ENCODE measurements around the gene FER.

FER gene

DNA sequence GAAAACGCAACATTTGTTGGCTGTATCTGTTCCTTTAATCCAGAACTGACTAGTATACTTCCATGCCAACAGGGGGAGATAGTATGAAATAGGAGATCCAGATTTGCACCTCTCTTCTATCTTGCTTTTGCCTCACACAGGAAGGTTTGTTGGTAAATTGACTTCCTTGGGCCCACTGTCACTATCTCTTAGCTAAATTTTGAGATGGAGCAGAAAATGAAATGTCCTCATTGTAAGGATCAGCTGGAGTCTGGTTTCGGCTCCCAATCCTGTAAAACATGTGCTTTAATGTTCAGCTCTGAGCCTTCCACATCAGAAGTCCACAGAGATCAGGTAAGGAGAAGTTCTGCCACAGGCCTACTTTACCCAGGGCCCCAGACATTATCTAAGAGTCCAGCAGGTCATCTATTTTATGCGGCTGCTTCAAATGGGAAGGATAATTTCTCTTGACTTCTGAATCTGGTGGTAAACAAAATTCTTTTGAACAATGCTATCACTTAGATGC, 176.8 kb downstream of the FER start:
- no peaks in the 10 kb centered on the region for H3K27me3 ChIP-seq (ENCODE audit: insufficient read depth, poor library complexity, severe bottlenecking)
- H3K27ac ChIP-seq (replicated peaks): no peak overlapping the region
- DNase-seq (ENCODE audit: low read depth in 1 of 2, low spot score in 1 of 2): no peak
- TF ChIP-seq SPI1 (IDR thresholded peaks at IDR 0.05; ENCODE audit: borderline replicate concordance, low read depth): no peak
- TF ChIP-seq, protein P1, sequence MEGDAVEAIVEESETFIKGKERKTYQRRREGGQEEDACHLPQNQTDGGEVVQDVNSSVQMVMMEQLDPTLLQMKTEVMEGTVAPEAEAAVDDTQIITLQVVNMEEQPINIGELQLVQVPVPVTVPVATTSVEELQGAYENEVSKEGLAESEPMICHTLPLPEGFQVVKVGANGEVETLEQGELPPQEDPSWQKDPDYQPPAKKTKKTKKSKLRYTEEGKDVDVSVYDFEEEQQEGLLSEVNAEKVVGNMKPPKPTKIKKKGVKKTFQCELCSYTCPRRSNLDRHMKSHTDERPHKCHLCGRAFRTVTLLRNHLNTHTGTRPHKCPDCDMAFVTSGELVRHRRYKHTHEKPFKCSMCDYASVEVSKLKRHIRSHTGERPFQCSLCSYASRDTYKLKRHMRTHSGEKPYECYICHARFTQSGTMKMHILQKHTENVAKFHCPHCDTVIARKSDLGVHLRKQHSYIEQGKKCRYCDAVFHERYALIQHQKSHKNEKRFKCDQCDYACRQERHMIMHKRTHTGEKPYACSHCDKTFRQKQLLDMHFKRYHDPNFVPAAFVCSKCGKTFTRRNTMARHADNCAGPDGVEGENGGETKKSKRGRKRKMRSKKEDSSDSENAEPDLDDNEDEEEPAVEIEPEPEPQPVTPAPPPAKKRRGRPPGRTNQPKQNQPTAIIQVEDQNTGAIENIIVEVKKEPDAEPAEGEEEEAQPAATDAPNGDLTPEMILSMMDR (IDR thresholded peaks at IDR 0.05; ENCODE audit: insufficient read depth, low read length): no peak
- TF ChIP-seq POLR2AphosphoS5 (IDR thresholded peaks at IDR 0.05; ENCODE audit: low read depth): no peak
- TF ChIP-seq, protein P2, sequence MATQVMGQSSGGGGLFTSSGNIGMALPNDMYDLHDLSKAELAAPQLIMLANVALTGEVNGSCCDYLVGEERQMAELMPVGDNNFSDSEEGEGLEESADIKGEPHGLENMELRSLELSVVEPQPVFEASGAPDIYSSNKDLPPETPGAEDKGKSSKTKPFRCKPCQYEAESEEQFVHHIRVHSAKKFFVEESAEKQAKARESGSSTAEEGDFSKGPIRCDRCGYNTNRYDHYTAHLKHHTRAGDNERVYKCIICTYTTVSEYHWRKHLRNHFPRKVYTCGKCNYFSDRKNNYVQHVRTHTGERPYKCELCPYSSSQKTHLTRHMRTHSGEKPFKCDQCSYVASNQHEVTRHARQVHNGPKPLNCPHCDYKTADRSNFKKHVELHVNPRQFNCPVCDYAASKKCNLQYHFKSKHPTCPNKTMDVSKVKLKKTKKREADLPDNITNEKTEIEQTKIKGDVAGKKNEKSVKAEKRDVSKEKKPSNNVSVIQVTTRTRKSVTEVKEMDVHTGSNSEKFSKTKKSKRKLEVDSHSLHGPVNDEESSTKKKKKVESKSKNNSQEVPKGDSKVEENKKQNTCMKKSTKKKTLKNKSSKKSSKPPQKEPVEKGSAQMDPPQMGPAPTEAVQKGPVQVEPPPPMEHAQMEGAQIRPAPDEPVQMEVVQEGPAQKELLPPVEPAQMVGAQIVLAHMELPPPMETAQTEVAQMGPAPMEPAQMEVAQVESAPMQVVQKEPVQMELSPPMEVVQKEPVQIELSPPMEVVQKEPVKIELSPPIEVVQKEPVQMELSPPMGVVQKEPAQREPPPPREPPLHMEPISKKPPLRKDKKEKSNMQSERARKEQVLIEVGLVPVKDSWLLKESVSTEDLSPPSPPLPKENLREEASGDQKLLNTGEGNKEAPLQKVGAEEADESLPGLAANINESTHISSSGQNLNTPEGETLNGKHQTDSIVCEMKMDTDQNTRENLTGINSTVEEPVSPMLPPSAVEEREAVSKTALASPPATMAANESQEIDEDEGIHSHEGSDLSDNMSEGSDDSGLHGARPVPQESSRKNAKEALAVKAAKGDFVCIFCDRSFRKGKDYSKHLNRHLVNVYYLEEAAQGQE (IDR thresholded peaks at IDR 0.05; ENCODE audit: insufficient replicate concordance, low read depth): no peak
- TF ChIP-seq GABPA (IDR thresholded peaks at IDR 0.05; ENCODE audit: low read depth): no peak
- H3K4me3 ChIP-seq (replicated peaks; ENCODE audit: insufficient read depth, low read length): no peak overlapping the region

DNA sequence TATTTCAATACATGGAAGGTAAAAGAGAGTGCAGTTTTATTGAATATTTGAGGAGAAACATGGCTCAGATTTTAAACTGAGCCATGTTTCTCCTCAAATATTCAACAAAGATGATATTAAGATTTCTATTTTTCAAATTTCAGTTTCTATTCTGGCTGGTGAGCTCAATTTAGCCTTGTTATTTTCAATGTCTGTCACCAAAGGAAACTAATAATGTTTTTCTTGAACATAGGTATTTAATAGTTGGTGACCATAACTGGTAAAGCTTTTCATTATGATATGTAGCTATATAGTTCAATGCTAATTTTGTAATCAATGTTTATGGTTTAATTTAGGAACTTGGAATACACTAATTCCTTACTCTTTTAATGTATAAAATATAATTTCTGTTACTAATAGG, 177.4 kb downstream of the FER start:
- Histone ChIP-seq H3K4me3 (replicated peaks; ENCODE audit: insufficient read depth, low read length) (no peak overlapping the region), H3K27ac (replicated peaks) (no peak overlapping the region), H3K27me3 (ENCODE audit: insufficient read depth, poor library complexity, severe bottlenecking) (no peaks in the 10 kb centered on the region)
- TF ChIP-seq, protein P1 (IDR thresholded peaks at IDR 0.05; ENCODE audit: insufficient read depth, low read length): no peak
- TF ChIP-seq SPI1 (IDR thresholded peaks at IDR 0.05; ENCODE audit: borderline replicate concordance, low read depth) (no peak), POLR2AphosphoS5 (IDR thresholded peaks at IDR 0.05; ENCODE audit: low read depth) (no peak), GABPA (IDR thresholded peaks at IDR 0.05; ENCODE audit: low read depth) (no peak)
- TF ChIP-seq, protein P2 (IDR thresholded peaks at IDR 0.05; ENCODE audit: insufficient replicate concordance, low read depth): no peak
- DNase-seq (ENCODE audit: low read depth in 1 of 2, low spot score in 1 of 2): no peak

DNA sequence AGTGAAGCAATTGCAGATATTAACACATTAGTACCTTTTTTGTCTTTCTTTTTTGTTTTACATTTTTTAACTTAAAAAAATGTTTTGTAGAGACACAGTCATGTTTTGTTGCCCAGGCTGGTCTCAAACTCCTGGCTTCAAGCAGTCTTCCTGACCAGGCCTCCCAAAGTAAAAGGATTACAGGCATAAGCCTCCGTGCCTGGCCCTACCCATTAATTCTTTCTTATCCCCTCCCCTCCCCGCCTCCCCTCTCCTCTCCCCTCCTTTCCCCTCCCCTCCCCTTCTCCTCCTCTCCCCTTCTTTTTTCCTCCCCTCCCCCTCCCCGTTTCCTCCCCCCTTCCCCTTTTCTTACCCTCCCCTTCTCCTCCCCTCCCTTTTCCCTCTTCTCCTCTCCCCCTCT, 182.4 kb downstream of the FER start:
- Histone ChIP-seq H3K27me3 (ENCODE audit: insufficient read depth, poor library complexity, severe bottlenecking) (no peaks in the 10 kb centered on the region), H3K27ac (replicated peaks) (no peak overlapping the region), H3K4me3 (replicated peaks; ENCODE audit: insufficient read depth, low read length) (no peak overlapping the region)
- TF ChIP-seq POLR2AphosphoS5 (IDR thresholded peaks at IDR 0.05; ENCODE audit: low read depth) (no peak), SPI1 (IDR thresholded peaks at IDR 0.05; ENCODE audit: borderline replicate concordance, low read depth) (no peak), GABPA (IDR thresholded peaks at IDR 0.05; ENCODE audit: low read depth) (no peak)
- TF ChIP-seq, protein P1 (IDR thresholded peaks at IDR 0.05; ENCODE audit: insufficient read depth, low read length): no peak
- TF ChIP-seq, protein P2 (IDR thresholded peaks at IDR 0.05; ENCODE audit: insufficient replicate concordance, low read depth): no peak
- no peak for DNase-seq (ENCODE audit: low read depth in 1 of 2, low spot score in 1 of 2)

All from HL-60 (cell line).